NCI-H2196 treated with DMSO at 0.1 percent for 48 hours (cell line): ENCODE measurements around the gene LHFPL4.
"Not testable (repeated sequence)": the region's sequence is repeated elsewhere in the genome, so short reads cannot be mapped to it uniquely, and the experiment has no call there.

Experiments used
- DNase-seq: peaks from one replicate; lab custom pipeline; 2025; ENCODE audit not compliant: unreplicated experiment; lab: John Stamatoyannopoulos, UW

Gene LHFPL4

DNA sequence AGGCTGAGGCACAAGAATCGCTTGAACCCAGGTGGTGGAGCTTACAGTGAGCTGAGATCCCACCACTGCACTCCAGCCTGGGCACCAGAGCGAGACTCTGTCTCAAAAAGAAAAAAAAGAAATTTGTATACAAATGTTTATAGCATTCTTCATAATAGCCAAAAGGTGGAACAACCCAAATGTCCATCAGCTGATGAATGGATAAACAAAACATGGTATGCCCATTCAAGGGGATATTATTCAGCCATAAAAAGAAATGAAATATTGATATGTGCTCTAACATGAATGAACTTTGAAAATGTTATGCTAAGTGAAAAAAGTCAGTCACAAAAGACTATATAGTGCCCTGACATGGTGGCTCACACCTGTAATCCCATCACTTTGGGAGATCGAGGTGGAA is 11.4 kb downstream of the LHFPL4 start:
- DNase-seq = no peak

DNA sequence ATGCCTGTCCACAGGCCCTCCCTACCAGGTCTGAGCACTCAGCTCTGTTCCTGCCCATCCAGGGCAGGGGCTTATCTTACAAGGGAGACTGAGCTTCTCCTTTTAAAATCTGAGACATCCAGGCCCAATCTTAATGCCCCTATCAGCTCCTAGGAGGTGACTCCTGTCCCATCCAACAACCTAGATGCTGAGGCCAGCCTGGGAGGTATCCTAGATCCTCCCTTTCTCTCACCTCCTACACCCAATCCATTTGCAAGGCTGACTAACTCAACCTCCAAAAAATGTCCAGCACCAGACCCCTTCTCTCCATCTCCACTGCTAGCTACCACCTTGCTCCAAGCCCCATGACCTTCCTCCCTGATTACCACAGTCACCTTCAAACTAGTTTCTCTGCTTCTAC is 17.4 kb downstream of the LHFPL4 start:
- no peak for DNase-seq

DNA sequence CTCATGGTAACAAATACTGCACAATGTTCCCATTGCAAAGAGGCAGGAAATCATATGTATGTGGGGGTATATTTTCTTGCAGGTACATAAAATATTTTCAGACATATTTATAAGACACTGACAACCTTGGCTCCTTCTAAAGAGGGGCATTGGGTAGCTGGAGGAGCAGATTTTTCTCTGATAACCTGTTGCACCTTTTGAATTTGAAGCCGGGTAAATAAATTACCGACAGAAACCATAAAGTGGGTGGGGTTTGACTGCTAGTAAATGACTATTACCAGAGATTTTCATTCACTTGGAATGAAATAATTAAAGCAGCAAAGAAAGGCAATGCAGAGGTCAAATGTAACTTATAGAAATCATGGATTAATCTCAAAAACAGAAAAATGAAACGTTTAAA is 19.2 kb downstream of the LHFPL4 start:
- DNase-seq = no peak

DNA sequence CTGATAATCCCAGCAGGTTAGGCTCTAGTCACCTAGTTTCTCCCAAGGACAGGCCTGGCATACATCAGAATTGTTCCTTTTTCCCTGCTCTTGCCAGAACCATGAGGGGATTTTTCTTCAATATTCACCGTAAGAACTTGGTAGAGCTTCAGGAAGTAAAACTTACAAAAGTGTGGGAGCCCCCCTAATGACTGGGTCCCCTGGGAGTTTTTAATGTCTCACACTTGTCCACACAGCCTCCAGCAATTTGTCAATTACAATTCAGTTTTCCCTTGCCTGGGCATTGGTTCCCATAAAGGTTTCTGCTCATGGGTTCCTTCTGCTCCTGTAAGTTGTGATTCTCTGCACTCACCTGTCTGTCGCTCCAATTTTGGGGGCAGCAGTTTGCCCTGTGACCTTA is 28.5 kb downstream of the LHFPL4 start:
- DNase-seq = no peak

DNA sequence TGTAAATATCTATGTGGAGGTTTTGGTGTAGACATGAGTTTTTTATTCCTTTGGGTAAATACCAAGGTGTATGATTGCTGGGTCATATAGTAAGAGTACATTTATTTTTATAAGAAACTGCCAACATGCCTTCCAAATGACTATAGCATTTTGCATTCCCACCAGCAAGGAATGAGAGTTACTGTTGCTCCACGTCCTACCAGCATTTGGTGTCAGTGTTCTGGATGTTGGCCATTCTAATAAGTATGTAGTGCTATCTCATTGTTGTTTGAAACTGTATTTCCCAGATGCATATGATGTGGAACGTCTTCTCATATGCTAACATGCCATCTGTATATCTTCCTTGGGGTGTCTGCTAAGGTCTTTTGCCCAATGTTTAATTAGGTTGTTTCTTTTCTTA is 38.7 kb downstream of the LHFPL4 start:
- no peak for DNase-seq

DNA sequence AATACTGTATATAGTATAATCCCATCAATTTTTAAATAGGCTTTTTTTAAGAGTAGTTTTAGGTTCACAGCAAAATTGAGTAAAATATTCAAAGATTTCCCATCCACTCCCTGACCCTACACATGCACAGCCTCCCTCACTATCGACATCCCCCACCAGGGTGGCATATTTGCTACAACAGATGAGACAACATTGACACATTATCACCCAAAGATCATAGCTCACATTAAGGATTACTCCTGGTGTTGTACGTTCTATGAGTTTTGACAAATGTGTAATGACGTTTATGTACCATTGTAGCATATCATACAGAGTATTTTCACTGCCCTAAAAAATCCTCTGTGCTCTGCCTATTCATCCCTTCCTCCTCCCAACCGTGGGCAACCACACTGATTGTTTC is 39.3 kb downstream of the LHFPL4 start:
- no peak for DNase-seq

DNA sequence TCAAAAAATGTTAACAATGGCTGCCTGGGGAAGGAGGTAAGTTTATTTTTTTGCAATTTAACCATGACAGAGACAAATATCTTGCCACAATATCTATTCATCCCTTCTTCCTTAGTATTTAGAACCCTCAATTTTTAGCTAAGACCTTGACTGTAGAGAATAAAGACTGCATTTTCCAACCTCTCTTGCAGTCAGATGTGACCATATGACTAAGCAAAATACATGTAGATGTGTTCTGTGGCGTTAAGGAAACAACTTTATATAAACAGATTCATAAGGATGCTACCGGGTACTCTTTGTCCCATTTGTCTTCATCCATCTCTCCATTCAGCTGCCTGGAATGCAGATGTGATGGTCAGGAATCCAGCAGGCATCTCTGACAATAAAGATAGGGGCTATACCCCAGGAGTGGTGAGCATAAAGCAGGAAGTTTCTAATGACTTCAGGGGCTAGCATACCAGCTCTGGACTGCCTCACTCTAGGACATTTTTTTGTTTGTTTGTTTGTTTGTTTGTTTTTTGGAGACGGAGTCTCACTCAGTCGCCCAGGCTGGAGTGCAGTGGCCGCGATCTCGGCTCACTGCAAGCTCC is 41.1 kb downstream of the LHFPL4 start:
- no peak for DNase-seq

DNA sequence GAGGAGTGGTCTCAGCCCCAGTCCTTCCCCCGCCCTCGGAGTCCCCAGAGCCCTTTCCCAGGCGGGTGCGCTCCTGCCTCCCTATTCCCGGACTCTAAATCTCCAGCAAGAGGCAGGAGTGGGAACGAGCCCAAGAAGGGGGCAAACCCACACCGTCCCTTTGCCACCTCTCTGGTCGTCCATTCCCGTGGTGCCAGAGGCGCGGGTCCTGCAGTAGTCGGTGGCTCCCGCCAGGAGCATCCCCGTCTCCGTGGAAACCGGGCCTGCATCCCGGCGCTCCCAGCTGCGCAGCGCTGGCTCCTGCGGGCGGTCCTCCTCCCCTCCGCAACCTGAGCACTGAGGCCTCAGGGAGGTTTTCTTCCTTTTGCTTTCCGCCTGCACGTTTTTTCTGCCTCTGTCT is 44.8 kb downstream of the LHFPL4 start:
- DNase-seq = no peak

DNA sequence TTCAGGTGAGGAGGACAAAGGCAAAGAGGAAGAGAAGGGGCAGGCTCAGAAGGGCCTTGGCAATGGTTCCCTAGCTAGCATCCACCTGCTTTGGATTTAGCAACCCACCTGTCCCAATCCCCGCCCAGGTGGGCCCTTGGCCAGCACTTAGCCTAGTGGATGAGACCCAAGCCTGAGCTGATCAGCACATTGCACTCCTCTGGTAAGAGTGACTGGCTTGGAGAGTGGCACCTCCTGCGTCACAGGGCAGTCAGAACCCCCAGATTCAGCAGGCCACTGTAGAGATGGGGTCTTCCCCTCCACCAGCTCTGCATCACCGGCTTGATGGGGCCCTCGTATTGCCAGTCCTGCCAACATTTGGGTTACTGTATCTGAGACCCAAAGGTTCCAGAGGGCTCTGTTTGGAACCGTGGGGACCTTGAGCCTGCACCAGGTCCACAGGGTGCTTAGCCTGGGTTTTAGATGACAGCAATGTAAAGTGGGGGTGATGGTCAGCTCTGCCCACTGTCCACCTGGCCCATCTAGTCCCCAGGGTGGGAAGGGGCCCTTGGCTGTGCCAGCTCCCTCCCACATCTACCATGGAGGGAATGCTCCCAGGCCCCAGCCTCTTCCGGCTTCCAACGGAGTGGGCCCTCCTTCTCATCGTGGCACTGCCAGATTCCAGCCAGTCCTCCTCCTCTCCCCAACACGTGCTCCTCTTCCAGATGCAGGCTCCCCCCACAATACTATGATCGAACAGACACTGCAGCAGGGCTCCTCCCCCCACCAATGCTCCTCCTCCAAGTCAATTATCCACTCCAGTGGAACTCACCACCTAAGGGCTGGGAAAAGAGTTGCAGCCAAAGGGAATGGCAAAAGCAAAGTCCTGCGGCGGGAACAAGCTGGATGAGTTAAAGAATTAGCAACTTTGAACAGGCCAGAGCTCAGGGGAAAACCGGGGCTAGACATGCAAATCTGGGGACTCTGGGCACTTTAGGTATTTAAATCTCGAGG is 45.7 kb downstream of the LHFPL4 start:
- no peak for DNase-seq

DNA sequence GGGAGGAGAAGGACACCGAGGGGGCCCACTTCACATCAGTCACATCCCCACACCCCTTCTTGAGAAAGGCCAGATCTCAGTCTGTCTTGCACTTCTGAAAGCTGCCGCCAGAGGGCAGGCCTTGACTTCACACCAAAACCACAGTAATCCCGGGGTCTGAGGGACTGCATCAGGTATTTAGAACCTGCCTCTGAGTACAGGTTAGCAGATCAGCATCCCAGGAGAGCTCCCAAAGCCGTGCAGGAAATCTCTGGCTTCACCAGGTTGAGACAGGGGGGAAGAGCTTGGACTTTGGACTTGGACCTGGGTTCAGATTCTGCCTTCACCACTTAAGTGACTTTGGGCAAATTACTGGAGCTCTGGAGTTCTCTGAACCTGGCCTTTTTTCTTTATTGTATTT is 50.3 kb downstream of the LHFPL4 start:
- DNase-seq = peak; percentile 5

DNA sequence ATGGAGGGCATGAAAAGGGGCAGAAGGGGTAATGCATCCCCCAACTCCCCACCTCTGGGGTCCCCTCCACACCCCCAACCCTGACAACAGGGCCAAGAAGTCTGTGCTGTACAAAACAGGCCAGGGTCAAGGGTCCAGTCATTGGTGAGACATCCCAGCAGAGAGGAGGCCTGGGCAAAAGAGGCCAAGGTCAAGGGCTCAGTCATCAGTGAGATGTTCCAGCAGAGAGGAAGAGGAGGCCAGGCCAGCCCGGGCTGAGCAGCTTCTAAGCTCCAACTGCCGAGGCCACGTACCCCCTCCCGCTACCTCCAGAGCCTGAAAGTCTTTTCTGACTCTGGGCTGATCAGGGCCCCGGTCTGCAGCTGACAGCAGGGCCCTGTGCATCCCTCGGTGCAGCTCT is 52.4 kb downstream of the LHFPL4 start:
- DNase-seq = no peak

DNA sequence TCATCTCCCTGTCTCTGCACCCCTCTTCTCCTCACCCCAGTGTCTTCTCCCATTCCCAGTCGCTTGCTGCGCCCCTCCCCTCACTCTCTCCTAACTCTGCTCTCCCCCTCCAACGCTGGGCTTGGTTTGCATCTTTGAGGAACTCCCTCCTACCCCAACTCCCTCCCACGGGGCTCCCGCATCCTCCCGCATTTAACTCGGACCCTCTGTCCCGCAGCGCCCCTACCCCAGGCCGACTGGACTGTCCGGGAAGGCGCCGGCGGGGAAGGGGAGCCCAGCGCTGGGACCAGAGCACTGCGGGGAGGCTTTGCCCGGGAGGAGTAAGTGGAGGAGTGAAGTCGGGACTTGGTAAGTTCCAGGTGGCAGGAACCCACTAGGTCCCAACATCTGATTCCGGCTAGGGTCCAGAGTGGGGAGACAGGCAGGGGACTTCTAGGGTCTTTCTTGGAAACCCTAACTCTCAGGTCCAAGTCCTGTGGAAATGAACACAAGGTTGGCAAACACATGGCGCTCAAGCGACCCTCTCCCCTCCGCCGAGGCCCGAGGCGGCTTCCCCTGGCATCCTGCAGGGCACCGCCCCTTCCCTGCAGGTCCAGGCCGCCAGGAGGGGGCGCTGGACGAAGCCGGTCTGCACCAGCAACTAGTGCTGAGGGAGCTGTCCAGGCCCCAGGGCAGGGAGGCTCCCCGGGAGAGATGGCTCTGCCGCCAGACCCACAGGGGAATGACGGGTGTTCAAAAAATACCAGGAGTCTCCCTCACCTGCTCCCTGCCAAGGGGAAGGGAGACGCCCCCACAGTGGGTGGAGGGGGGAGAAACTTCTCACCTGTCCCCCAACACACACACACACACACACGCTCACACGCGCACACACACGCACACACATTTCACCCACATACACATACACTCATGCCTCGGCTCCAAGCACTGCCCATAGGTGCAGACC is 53.2 kb downstream of the LHFPL4 start:
- no peak for DNase-seq

DNA sequence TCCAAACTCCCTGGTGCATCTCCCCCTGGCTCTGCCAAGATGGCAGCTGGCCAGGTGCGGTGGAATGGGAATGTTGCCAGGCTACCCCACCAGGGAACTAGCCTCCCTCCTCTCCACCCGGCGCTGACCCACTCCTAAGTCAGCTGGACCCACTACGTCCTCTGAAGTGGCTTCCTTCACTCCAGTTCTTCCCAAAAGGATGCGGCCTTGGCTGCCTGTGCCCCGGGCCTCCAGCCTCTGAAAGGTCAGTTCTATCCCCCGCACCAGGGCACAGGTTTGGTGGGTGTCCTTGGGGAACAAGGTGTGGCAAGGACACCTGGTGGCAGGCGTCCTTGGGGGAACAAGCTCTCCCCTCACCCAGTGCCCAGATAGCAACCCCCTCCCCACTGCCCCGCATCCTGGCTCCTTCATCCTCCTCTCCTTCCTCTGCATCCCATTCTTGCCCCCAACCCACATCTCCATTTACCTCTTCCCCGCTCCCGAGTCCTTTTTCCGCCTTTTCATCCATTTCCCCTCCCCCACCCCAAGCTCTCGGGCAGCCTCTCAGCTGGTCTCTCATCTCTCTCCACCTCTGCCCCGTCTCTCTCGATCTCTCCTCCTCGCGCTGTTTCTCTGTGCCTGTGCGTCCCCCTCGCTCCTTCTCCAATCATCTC is 54.0 kb downstream of the LHFPL4 start:
- no peak for DNase-seq

DNA sequence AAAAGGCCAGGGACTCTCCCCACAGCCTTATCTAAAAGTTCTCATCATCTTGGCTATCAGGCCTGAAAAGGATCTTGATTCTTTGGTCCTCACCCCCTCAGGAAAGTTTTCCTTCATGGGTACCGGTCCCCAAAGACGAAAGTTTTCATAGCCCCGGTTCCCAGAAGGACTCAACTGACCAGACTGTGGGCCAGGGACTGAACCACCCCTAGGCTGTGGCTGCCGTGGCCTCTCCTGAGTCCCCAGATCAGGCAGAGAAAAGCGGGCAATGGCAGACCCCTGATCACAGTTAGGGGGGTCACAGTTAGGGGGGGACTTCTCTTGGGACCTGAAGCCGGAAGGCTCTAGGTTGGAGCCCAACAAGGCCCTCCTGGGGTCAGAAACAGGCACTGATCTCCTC is 54.8 kb downstream of the LHFPL4 start:
- DNase-seq = no peak

DNA sequence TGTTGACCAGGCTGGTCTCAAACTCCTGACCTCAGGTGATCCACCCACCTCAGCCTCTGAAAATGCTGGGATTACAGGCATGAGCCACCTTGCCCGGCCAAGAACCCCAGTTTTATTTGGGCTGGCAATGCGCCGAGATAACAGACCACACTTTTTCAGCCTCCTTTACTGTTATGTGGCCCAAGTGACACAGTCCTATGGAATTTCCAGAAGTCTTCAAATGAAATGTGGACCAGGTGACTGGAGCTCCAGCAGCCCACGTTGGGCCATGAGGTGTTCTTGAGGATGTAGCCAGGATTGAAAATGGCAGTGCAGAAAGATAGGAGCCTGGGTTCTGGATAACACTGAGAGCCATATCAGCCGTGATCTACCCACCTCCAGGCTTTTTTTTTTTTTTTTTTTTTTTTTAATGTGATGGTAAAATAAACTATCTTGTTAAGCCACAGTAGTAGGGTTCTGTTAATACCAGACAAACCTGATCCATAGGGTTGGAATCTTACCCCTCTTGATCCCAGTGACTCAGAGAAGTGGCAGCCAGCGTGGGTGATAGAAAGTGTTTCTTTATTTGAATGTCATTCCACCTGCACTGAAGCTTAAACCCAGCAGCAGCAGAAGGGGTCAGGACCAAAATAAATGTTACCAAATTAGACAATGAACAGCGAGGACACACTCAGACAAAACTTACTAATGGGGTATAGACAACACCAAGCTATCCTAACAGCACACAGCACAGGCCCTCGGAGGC is 55.6 kb downstream of the LHFPL4 start:
- no peak for DNase-seq

DNA sequence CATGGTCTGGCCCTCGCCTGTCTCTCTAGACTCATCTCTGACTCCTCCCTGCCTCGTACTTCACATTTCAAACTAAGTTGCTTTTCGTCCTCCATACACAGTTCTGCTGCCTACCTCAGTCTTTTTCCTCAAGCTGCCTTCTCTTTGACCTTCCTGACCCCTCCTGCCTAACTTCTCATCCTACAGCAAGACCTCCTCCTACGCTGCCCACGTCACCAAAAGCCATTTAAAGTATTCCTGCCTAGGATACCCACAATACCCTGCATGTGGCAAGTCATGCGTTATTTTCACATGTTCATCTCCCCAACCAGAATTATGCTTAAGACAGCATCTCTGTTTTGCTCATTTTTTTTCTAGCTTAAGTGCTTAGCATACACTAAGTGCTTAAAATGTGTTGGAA is 56.7 kb downstream of the LHFPL4 start:
- DNase-seq = no peak

DNA sequence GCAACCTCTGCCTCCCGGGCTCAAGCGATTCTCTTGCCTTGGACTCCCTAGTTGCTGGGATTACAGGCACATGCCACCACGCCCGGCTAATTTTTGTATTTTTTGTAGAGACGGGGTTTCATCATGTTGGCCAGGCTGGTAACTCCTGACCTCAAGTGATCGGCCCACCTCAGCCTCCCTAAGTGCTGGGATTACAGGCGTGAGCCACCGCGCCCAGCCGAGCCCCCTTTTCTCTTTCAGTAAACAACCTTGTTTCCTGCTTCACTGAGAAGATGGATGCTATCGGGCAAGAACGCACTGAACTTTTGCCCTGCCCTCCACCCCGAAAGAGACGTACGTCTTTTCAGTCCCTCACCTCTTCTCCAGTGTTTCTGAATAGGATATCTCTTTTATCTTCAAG is 59.6 kb downstream of the LHFPL4 start:
- DNase-seq = not testable (repeated sequence)

DNA sequence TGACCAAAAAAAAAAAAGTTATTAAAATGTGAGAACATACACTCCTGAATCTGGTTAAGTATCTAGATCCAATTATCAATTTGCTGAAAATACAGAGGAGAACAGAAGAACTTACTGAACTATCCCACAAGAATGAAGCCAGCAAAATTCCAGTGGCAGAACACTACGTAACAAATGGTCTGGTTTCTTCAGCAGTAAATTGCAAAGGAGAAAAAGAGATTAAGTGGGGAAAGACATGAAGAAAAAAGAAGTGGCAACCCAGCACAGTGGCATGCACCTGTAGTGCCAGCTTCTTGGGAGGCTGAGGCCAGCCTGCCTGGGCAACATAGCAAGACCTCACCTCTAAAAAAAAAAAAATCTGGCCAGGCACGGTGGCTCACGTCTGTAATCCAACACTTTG is 62.1 kb downstream of the LHFPL4 start:
- DNase-seq = no peak

DNA sequence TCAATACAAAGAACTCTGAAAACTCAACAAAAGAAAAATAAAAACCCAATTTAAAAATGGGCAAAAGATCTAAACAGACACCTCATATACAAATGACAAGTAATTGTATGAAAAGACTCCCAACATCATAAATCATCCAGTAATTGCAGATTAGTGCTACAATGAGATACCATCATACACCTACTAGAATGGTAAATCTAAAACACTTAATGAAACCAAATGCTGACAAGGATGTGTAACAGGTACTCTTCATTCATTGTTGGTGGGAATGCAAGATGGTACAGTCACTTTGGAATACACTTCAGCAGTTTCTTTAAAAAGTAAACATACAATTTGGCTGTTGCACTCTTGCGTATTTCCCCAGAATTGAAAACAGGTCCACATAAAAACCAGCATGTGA is 68.4 kb downstream of the LHFPL4 start:
- DNase-seq = no peak

DNA sequence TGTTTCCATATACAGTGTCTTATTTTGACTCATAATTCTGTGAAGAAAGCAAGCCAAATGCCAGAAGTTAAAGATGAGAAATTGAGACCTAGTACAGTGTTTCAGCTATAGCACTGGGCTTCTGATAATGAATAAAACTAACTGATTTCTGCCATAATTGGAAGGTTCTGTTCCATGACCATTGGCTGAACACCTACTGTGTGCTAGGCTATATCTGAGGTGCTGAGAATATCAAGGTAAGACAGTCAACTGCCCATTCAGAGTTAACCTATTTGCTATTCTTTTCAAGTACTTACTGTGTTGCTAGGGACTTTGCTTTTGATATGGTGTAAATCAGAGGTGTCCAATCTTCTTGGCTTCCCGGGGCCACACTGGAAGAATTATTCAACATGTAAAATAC is 73.4 kb downstream of the LHFPL4 start:
- DNase-seq = no peak
